Hypothalamus (tissue), 51 donors: ENCODE measurements around the gene CAPN2.

Source experiments
- DNase-seq, 51 donors: peaks; one replicate each; lab custom pipeline; 2025; lab: John Stamatoyannopoulos, UW

Gene CAPN2

GRCh38 chr1:223700942-223701637 lies 11.2 kb upstream of the CAPN2 start:
- DNase-seq: peak in 2 of 51 donors; percentile 11 to 41

GRCh38 chr1:223702735-223703667 lies 9.3 kb upstream of the CAPN2 start:
- DNase-seq: no peak

- DNase-seq: no peak
Observed at GRCh38 chr1:223703668-223704013, 8.7 kb upstream of the CAPN2 start.

- DNase-seq: no peak
Observed at GRCh38 chr1:223704921-223705878, 7.1 kb upstream of the CAPN2 start.

GRCh38 chr1:223706077-223706973 lies 6.0 kb upstream of the CAPN2 start:
- DNase-seq: peak in 4 of 51 donors; percentile 9 to 32 (median 19)

GRCh38 chr1:223707256-223708000 lies 4.9 kb upstream of the CAPN2 start:
- DNase-seq: peak in 6 of 51 donors; percentile 13 to 54 (median 31)

- no peak for DNase-seq
Observed at GRCh38 chr1:223708001-223708359, 4.4 kb upstream of the CAPN2 start.

- no peak for DNase-seq
Observed at GRCh38 chr1:223708651-223709268, 3.6 kb upstream of the CAPN2 start.

- DNase-seq: no peak
Observed at GRCh38 chr1:223709598-223709997, 2.7 kb upstream of the CAPN2 start.

GRCh38 chr1:223710179-223711133 lies 1.9 kb upstream of the CAPN2 start:
- DNase-seq: no peak

GRCh38 chr1:223711173-223711572 lies 1.2 kb upstream of the CAPN2 start:
- peak in 1 of 51 donors; percentile 32 for DNase-seq

GRCh38 chr1:223711747-223712193 lies 569 bp upstream of the CAPN2 start:
- no peak for DNase-seq

- DNase-seq: peak in 20 of 51 donors; percentile 26 to 77 (median 60)
Observed at GRCh38 chr1:223712850-223713474, 623 bp downstream of the CAPN2 start.

- peak in 2 of 51 donors; percentile 26 to 40 for DNase-seq
Observed at GRCh38 chr1:223713546-223714420, 1.4 kb downstream of the CAPN2 start.

- DNase-seq: no peak
Observed at GRCh38 chr1:223714421-223714724, 2.0 kb downstream of the CAPN2 start.
